RWPE1 (cell line): Measurements from ENCODE around the gene GNB1L.

ENCODE experiments used
- CTCF ChIA-PET: fragments of 350-600 bp; sonication (Branson Sonifier 250); formaldehyde crosslinking; extraction: SDS; loops from one replicate; lab custom pipeline; 2021; lab: Yijun Ruan, JAX
- POLR2A ChIA-PET: fragments of 400-600 bp; formaldehyde crosslinking; extraction: SDS; loops from one replicate; lab custom pipeline; 2020; ENCODE audit warnings: antibody characterized with exemption; ENCODE audit not compliant: low non-redundant PET; lab: Yijun Ruan, JAX
- DNase-seq: peaks from one replicate; pipeline ENCODE4 v3.0.0; 2012; ENCODE audit warnings: low spot score
- H3K27ac ChIP-seq: fragments of 450-650 bp; 2 replicates; pipeline ENCODE4 v1.5.1; 2017
- CTCF ChIP-seq: fragments of 450-650 bp; conservative IDR thresholded peaks from 2 replicates; pipeline ENCODE4 v1.5.1; 2017; ENCODE audit warnings: low read depth, mild to moderate bottlenecking

GNB1L gene

GRCh38 chr22:19876941-19877625, 22.4 kb upstream of the GNB1L start:
- CTCF ChIA-PET, result no interaction called here
- POLR2A ChIA-PET, result no interaction called here
- no peak for TF ChIP-seq CTCF
- H3K27ac ChIP-seq, result peak overlapping the region; percentile 99
- no peak for DNase-seq

- no peak for DNase-seq
Measured at GRCh38 chr22:19876314-19876940, 21.8 kb upstream of the GNB1L start.

GRCh38 chr22:19875531-19876313, 21.0 kb upstream of the GNB1L start:
- H3K27ac ChIP-seq, result peak overlapping the region; percentile 99
- POLR2A ChIA-PET, result no interaction called here
- no peak for DNase-seq
- CTCF ChIA-PET, result no interaction called here
- no peak for TF ChIP-seq CTCF

More at GRCh38 chr22:19876314-19876940, 21.8 kb upstream of the GNB1L start:
- H3K27ac ChIP-seq, result peak overlapping the region; percentile 99
- TF ChIP-seq CTCF, result no peak
- ChIA-PET POLR2A (no interaction called here), CTCF (no interaction called here)

GRCh38 chr22:19875061-19875530, 20.4 kb upstream of the GNB1L start:
- POLR2A ChIA-PET, result no interaction called here
- no peak for TF ChIP-seq CTCF
- H3K27ac ChIP-seq, result peak overlapping the region; percentile 99
- DNase-seq, result no peak
- CTCF ChIA-PET, result interaction anchor here (0.6 to 1.6 kb wide), 4 partner anchors 10 to 145 kb away, joined by 3 to 5 read pairs (median 4); no protein-coding TSS in a partner anchor

GRCh38 chr22:19874307-19875060, 19.8 kb upstream of the GNB1L start:
- ChIA-PET CTCF (interaction anchor here (0.6 to 1.6 kb wide), 4 partner anchors 10 to 144 kb away, joined by 3 to 5 read pairs (median 4); no protein-coding TSS in a partner anchor), POLR2A (no interaction called here)
- H3K27ac ChIP-seq, result peak overlapping the region; percentile 99
- TF ChIP-seq CTCF, result no peak
- DNase-seq, result peak; percentile 18
